ENCODE measurements around the gene ATAD1.

Gene ATAD1

GRCh38 chr10:87863053-87863943 lies 45.3 kb upstream of the ATAD1 start, which contains the start of the genes KLLN and PTEN:
TSS of gene KLLN (minus strand) at chr10:87863533. CDS start at chr10:87862487, 1,046 bp downstream.
TSS of gene PTEN (plus strand) at chr10:87863625. CDS start at chr10:87864470, 845 bp downstream.
- no peaks in the 10 kb centered on the region for H3F3A ChIP-seq (ENCODE audit: insufficient read depth, low read length)
- H3K79me2 ChIP-seq (ENCODE audit: insufficient read depth, low read length), result peaks cover 46% of the 10 kb centered on the region
- no peak within 1 kb of the TSS for H2AFZ ChIP-seq (ENCODE audit: low read length)
- H3K27ac ChIP-seq (ENCODE audit: low read depth, low read length, poor library complexity, severe bottlenecking), result peak within 1 kb of the TSS; percentile 98
- no peaks in the 10 kb centered on the region for H3K9me2 ChIP-seq (ENCODE audit: low read depth, low read length)
- H3K9ac ChIP-seq (ENCODE audit: low read length), result peak within 1 kb of the TSS; percentile 100
- H4K20me1 ChIP-seq (ENCODE audit: insufficient read depth, low read length), result no peaks in the 10 kb centered on the region
- peaks cover 32% of the 10 kb centered on the region for H3K36me3 ChIP-seq (ENCODE audit: insufficient read depth, low read length)
- TF ChIP-seq EZH2 (IDR thresholded peaks at IDR 0.05; ENCODE audit: borderline replicate concordance, low read length), result no peak
- TF ChIP-seq, protein P1, sequence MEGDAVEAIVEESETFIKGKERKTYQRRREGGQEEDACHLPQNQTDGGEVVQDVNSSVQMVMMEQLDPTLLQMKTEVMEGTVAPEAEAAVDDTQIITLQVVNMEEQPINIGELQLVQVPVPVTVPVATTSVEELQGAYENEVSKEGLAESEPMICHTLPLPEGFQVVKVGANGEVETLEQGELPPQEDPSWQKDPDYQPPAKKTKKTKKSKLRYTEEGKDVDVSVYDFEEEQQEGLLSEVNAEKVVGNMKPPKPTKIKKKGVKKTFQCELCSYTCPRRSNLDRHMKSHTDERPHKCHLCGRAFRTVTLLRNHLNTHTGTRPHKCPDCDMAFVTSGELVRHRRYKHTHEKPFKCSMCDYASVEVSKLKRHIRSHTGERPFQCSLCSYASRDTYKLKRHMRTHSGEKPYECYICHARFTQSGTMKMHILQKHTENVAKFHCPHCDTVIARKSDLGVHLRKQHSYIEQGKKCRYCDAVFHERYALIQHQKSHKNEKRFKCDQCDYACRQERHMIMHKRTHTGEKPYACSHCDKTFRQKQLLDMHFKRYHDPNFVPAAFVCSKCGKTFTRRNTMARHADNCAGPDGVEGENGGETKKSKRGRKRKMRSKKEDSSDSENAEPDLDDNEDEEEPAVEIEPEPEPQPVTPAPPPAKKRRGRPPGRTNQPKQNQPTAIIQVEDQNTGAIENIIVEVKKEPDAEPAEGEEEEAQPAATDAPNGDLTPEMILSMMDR (IDR thresholded peaks at IDR 0.05; ENCODE audit: low read length), result no peak
- H3K4me2 ChIP-seq (ENCODE audit: low read length), result peak within 1 kb of the TSS; percentile 92
- H3K4me3 ChIP-seq (ENCODE audit: low read depth, low read length, poor library complexity, severe bottlenecking), result peak within 1 kb of the TSS; percentile 99
- no peaks in the 10 kb centered on the region for H3K27me3 ChIP-seq (ENCODE audit: insufficient read depth, low read length)
- no peaks in the 10 kb centered on the region for H3K9me3 ChIP-seq (ENCODE audit: low read length)
- H3K4me1 ChIP-seq (ENCODE audit: insufficient read depth, low read length, severe bottlenecking), result peaks cover 22% of the 10 kb centered on the region

DNA sequence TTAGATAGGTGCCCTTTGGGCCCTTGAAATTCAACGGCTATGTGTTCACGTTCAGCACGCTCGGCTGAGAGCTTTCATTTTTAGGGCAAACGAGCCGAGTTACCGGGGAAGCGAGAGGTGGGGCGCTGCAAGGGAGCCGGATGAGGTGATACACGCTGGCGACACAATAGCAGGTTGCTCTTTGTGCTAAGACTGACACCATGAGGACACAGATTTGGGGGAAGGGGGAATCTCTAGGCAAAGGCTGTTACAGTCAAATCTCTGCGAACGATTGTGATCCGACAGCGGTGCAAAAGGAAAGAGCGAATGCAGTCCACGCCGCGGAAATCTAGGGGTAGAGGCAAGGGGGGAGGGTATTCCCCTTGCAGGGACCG lies 44.6 kb upstream of the ATAD1 start:
- Histone ChIP-seq H3K9me3 (ENCODE audit: low read length) (no peaks in the 10 kb centered on the region), H3K27me3 (ENCODE audit: insufficient read depth, low read length) (no peaks in the 10 kb centered on the region), H3K9ac (ENCODE audit: low read length) (peak overlapping the region; percentile 100), H4K20me1 (ENCODE audit: insufficient read depth, low read length) (no peaks in the 10 kb centered on the region), H3K79me2 (ENCODE audit: insufficient read depth, low read length) (peaks cover 39% of the 10 kb centered on the region), H3K27ac (ENCODE audit: low read depth, low read length, poor library complexity, severe bottlenecking) (peak overlapping the region; percentile 98), H3K4me1 (ENCODE audit: insufficient read depth, low read length, severe bottlenecking) (peaks cover 20% of the 10 kb centered on the region), H3F3A (ENCODE audit: insufficient read depth, low read length) (no peaks in the 10 kb centered on the region), H3K9me2 (ENCODE audit: low read depth, low read length) (no peaks in the 10 kb centered on the region), H2AFZ (ENCODE audit: low read length) (no peak overlapping the region), H3K4me3 (ENCODE audit: low read depth, low read length, poor library complexity, severe bottlenecking) (peak overlapping the region; percentile 99), H3K36me3 (ENCODE audit: insufficient read depth, low read length) (peaks cover 27% of the 10 kb centered on the region), H3K4me2 (ENCODE audit: low read length) (peak overlapping the region; percentile 92)
- TF ChIP-seq EZH2 (IDR thresholded peaks at IDR 0.05; ENCODE audit: borderline replicate concordance, low read length), result no peak
- TF ChIP-seq, protein P1 (IDR thresholded peaks at IDR 0.05; ENCODE audit: low read length), result no peak

- H3K4me3 ChIP-seq (ENCODE audit: low read depth, low read length, poor library complexity, severe bottlenecking), result peak overlapping the region; percentile 99
- H3K36me3 ChIP-seq (ENCODE audit: insufficient read depth, low read length), result peaks cover 23% of the 10 kb centered on the region; the same call in 1 of the 2 replicates
- H3F3A ChIP-seq (ENCODE audit: insufficient read depth, low read length), result no peaks in the 10 kb centered on the region
- H2AFZ ChIP-seq (ENCODE audit: low read length), result no peak overlapping the region
- peak overlapping the region; percentile 100 for H3K9ac ChIP-seq (ENCODE audit: low read length)
- H3K9me3 ChIP-seq (ENCODE audit: low read length), result no peaks in the 10 kb centered on the region
- peak overlapping the region; percentile 98 for H3K27ac ChIP-seq (ENCODE audit: low read depth, low read length, poor library complexity, severe bottlenecking)
- no peak for TF ChIP-seq EZH2 (IDR thresholded peaks at IDR 0.05; ENCODE audit: borderline replicate concordance, low read length)
- TF ChIP-seq, protein P1 (IDR thresholded peaks at IDR 0.05; ENCODE audit: low read length), result no peak
- H3K79me2 ChIP-seq (ENCODE audit: insufficient read depth, low read length), result peaks cover 34% of the 10 kb centered on the region
- no peaks in the 10 kb centered on the region for H3K9me2 ChIP-seq (ENCODE audit: low read depth, low read length)
- H3K4me2 ChIP-seq (ENCODE audit: low read length), result peak overlapping the region; percentile 92
- H3K27me3 ChIP-seq (ENCODE audit: insufficient read depth, low read length), result no peaks in the 10 kb centered on the region
- no peaks in the 10 kb centered on the region for H4K20me1 ChIP-seq (ENCODE audit: insufficient read depth, low read length)
- H3K4me1 ChIP-seq (ENCODE audit: insufficient read depth, low read length, severe bottlenecking), result peaks cover 20% of the 10 kb centered on the region
Measured at GRCh38 chr10:87861953-87862678, 44.1 kb upstream of the ATAD1 start.

Data from OCI-LY1 (cell line).